Stimulated activated CD4-positive, alpha-beta T cell treated with anti-CD3 and anti-CD28 coated beads, Interleukin-2, amount 100 ng/mL, for 4 hours (primary cell): ENCODE results near the gene LCN12.

Experiments
- DNase-seq: peaks from one replicate; pipeline ENCODE4 v3.0.0-alpha.2; 2020; ENCODE audit warnings: low read depth

LCN12 gene

DNA sequence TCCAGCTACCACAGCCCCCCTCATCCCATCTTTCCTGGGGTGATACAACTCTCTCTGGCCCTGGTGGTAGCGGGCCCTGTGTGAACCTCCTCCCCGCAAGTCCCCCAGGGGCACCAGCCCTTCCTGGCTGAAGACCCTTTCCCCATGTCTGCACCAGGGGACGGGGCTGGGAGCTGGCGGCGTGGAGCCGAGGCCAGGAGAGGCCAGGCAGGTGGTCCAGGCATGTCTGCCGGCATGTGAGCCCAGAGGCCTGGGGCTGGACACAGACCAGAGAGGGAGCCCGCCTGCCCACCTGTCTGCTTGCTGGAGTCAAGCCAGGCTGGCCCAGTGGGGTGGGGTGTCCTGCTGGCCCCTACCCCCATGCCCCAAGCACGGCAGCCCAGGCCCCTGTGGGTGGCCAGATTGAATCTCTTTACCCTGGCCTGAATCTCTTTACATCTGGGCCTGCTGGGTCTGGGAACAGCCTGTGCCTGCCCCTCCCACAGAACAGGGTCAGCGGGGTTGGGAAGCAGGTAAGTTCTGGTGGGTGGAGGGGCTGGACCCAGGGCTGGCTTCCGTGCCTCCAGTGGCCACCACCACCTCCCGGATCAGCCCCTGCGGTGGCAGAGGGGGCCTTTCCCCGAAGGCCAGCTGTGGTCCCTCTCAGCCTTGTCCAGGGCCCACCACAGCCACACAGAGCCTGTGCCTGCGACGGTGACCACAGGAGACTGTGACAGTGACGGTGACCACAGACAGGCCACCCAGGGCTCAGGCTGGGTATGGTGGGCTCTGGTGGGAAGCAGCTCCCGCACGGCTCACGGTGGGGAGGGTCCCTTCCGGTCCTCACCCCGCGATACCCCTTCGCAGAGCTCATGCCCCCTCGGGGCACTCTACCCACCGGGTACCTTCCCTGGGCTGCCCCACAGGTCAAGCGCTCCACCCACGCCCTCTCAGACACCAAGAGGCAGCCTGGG, 7.1 kb downstream of the LCN12 start:
- DNase-seq: no peak

DNA sequence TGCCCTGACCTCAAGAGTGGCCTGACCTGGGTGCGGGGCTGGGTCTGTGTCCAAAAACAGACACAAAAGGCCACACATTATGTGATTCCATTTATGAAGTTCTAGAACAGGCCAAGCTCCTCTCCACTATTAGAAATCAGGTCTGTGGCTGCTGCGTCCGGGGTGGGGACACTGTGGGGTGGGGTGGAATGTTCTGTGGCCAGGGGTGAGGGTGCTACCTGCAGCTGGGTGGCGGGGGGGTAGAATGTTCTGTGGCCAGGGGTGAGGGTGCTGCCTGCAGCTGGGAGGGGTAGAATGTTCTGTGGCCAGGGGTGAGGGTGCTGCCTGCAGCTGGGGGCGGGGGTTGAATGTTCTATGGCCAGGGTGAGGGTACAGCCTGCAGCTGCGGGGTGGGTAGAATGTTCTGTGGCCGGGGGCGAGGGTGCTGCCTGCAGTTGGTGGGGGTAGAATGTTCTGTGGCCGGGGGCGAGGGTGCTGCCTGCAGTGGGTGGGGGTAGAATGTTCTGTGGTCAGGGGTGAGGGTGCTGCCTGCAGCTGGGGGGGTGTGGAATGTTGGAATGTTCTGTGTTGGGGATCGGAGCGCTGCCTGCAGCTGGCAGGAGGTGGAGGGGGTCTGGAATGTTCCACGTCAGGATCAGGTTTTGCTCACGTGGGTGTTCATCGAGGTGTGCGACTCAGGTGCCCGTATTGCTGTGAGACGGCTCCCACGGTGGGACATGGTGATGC, 8.3 kb downstream of the LCN12 start:
- no peak for DNase-seq

DNA sequence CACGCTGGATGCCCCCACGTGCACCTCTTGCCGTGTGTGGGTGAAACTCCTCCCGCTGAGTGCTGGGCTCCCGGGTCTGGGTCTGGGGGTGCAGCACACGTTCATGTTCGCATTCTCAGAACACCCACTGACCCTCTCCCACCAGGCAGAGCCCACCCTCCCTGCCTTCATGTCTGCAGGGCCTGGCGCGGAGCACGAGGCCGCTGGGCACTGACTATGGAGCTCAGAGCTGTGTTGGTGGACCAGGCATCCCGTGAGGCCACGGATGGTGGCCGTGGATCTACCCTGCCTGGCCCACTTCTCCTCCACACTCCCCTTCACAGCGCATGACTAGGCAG, 8.8 kb downstream of the LCN12 start:
- no peak for DNase-seq

DNA sequence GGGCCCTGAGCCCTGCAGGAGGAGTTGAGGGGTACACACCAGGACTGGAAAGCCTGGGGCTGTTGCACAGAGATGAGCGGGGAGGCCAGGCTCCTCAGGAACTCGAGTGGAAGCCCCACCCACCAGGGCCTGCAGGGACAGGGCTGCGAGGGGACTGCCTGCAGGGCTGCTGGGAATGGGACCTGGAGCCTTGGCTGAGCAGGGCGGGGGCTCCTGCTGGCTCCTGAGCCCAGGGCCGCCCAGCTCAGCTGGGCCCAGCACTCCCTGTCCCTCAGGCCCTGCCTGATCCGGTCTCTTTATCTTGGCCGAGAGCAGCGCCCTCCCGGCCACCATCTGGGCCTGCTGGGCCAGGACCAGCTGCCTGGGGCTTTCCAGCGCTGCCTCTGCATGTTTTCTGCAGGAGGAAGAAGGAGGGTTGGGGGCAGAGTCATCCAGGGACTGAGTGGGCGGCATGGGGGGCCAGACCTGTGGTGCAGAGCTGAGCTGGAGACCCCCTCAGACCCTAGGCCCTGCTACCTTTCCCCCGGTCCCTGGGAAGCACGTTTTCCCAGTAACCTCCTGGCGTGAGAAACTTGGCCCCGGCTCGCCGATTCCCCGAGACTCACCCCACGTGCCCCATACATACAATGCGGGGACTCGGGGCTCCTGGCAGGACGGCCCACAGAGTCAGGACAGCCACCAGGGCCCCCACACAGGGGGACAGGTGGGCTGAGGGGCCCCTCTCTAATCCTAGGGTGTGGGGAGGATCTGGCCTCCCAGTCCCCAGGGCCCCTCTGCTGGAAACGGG, 9.4 kb downstream of the LCN12 start:
- DNase-seq: no peak

DNA sequence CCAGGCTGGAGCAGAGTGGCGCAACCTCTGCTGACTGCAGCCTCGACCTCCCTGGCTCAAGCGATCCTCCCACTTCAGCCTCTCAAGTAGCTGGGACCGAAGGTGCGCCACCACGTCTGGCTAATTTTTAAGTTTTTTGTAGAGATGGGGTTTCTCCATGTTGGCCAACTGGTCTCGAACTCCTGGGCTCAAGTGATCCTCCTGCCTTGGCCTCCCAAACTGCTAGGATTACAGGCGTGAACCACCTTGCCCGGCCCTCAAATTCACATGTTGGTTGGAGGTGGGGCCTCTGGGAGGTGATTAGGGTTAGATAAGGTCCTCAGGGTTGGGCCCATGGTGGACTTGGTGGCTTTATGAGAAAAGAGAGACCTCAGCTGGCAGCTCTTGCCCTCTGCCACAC, 10.1 kb downstream of the LCN12 start:
- DNase-seq: no peak

DNA sequence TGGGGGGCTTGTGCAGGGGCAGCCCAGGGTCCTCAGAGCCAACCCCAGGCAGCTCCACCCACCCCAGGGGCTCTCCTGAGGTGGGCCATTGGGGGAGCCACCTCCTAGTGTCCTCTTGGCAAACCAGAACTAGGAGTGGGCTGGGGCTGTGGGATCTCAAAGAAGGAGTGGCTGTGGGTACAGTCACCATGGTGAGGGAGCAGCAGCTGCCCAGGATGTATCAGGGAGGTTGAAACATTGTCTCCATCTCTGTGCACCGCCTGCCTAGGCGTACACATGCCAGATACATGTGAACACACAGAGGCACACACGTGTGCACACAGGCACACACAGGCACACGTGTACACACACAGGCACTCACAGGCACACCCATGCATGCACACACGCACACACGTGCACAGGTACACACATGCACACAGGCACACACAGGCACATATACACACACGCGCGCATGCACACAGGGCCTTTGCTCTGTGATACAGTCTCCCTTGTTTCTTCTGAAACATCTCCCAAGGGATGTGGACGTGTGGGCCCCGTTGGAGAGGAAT, 10.7 kb downstream of the LCN12 start:
- no peak for DNase-seq

DNA sequence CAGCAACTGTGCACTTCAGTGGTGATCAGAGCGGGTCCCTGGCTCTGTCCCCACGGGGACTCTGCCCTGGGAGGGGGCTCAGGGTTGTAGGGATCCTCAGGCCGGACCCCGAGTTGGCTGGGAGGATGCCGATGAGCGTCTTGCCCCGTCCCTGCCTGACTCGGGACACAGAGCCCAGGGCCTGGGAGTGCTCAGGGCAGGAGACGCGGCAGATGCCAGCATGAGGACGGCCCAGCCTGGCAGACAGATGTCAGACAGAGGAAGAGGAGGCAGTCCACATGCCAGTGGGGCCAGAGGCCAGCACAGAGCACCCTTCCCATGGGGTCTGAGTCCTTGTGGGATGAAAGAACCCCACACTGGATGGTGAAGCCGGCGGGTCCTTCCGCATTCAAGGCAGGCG, 11.3 kb downstream of the LCN12 start:
- no peak for DNase-seq

DNA sequence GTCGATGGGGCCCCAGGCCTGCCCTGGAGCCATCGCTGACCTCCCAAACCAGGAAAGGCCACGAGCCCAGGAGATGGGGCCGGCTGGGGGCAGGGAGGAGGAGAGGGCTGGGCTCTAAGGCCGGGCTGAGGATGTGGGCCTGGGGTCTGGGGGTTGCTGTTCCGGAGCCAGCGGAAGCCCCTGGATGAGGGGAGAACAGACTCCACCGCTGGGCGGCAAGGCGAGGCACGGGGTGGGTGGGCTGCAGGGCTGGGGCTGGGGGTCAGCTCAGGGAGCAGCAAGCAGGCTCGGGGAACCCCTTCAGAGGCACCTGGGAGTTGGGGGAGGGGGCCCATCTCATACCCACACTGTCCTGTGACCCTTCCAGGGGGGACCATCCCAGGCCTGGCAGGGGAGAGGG, 11.7 kb downstream of the LCN12 start:
- no peak for DNase-seq

DNA sequence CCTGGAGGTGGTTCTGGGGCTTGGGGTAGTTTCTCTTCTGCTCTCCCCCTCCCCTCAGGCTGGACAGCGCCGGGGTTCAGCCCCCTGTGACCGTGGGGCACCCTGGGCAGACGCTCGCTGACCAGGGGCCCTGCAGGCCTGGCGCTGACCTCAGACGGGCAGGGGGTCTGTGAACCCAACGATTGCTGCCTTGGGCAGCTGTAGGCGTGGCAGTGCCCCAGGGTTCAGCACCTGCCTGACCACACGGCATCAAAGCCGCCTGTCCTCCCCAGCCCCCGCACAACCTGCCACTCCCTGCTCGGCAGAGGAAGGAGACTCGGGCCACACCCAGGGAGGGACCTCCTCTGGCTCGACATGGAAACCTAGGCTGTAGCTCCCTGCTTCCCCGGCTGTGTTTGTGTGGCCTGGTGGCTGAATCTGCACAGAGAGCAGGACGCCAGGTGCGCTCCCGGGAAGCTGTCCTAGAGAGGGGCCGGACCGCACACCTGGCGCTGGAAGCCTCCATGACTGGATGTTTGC, 12.2 kb downstream of the LCN12 start:
- DNase-seq: no peak

DNA sequence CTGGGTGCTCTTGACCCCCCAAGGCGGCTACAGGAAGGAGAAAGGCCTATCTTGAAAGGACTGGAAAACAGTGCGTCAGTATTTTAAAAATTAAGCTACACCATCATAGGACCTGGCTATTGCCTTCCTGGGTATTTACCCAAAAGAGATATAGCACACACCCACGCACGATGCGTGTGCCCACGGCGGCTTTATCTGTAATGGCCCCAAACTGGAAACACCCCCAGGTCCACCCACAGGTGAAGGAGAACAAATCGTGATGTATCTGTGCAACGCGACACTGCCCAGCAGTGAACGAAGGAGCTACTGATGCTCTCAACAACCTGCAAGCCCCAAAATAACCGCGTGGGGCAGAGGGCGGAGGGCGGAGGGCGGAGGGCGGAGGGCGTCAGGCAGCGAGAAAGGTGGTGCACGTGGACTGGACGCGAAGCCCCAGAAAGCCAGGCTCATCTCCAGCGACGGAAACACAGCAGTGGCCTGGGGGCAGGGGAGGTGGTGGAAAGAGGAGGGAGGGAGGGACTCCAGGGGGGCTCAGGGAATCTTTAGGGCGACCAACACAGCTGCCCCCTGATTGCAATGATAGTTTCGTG, 12.9 kb downstream of the LCN12 start:
- DNase-seq: no peak

DNA sequence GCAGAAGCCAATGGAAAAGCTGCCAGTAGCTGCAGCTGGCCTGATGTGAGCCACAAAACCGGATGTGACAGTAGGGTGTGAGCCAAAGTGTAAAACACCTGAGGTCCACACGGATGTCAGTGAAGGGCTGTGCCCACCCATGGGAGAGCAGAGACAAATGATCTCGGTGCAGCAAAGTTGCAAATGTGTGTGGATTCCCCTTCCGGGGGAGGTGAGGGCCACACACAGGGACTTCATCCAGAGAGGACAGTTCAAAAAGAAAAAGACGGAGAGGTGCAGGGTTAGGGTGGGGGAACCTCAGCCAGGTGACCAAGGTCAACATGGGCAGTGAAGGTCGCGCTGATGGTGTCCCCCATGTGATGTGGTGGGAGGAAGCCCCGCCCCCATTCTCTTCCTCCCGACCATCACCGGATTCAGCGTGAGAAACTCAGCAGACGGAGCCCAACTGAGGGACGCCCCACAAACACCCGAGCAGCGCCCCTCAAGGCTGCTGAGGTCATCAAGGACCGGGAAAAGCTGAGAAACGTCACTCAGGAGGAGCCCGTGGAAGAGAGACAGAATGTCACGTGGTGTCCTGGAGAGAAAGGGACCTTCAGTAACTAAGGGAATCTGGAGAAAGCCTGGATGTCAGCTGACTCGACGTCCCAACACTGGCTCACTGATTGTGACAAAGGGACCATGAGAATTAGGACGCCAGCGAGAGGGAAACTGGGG, 13.9 kb downstream of the LCN12 start:
- DNase-seq: no peak

DNA sequence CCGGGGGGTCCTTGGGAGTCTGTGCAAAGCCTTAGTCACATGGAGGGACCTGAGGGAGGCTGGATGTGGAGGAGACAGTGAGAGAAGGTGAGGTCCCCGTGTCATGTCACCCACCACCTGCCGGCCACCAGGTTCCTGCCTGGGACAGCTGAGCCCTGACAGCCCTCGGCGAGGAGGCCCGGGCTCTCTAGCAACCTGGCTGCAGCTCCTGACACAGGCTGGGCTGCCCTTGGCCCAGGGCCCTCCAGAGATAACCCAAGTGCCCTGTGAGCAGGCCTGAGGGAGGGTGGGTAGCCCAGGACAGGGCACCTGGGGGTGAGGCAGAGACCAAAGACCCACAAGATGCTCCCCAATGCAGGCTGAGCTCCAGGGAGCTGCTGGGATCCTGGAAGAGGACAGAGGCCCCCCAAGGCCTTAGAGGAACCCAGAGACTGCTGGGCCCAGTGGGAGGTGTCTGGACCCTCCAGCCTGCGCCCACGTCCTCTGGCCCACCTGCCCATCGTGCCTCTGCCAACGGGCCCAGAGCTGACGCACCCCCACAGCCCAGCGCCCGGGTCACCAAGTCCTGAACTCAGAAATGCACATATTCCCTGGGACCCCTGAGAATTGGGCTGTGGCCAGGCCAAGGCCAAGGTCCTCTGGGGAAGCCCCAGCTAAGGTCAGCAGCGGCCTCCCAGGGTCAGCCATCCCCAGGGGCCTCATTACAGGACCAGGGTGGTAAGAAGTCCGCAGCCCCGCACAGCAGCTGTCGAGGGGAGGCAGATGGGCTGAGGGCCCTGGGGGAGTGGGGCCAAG, 16.5 kb downstream of the LCN12 start:
- no peak for DNase-seq

DNA sequence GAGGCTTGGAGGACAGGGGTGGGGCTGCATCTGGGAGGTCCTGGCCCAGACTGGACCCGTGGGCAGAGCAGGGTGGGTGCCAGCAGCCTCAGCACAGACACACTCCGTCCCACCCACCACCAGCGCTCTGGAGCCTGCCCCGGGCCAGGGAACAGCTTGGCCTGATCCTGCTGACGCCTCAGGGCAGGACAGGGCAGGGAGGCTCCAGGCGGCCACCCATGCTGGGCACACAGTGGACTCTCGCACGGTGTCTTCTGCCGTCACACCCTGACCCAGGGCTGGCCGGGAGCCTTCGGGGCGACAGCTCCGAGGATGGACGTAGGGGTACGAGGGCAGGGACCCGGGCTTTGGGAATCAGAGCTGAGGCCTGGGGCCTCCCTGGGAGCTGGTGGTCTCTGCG, 17.1 kb downstream of the LCN12 start:
- DNase-seq: no peak

DNA sequence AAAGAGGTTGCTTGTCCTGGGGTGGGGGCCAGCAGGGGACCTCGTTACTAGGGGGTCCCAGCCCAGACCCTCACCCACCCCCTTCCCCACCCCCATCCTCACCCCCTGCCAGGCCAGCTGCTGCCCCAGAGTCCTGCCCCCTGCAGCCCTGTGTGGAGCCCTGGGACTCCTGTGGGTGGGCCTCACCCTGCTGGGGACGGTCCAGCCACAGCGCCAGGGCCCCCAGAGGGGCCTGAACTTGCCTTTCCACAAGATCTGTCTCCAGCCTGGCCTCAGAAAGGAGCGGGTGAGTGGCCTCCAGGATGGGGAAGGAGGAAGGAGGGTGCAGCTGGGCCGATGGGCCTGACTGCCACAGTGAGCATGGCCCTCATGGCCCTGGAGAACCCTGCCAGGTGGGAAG, 17.7 kb downstream of the LCN12 start:
- no peak for DNase-seq

DNA sequence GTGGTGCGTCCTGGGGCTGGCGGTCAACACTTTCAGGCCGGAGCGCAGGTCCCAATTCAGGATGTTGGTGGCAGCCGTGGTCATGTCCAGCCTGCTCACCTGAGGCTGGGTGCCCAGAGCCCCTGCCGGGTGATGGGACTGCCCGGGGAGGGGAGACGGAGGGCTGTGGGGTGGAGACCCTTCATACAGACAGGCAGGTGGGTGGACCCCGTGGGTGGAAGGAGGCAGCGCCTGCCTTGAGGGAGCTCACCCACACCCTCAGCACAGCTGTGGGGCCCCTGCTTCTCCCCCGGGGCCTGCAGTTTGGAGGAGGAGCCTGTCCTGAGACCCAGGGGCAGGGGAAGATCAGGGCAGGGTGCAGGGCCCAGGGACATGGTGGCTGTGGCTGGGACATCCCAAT, 18.3 kb downstream of the LCN12 start:
- DNase-seq: no peak

DNA sequence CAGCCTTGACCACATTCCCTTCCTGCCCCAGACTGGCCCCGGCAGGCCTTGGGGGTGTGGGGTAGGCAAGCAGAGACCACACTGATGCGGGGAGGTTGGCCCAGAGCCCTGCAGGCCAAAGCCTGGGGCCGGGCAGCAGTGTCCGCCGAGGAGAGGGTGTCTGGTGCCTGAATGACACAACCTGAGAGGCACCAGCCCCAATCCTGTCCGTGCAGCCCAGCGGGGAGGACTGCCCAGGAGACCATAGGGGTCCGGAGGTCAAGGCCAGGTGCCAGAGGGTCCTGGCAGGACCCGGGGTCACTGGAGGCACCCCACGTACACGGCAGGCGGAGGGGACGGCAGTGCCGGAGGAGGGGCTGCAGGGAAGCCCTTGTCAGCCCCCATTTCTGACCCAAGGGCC, 19.7 kb downstream of the LCN12 start:
- no peak for DNase-seq

DNA sequence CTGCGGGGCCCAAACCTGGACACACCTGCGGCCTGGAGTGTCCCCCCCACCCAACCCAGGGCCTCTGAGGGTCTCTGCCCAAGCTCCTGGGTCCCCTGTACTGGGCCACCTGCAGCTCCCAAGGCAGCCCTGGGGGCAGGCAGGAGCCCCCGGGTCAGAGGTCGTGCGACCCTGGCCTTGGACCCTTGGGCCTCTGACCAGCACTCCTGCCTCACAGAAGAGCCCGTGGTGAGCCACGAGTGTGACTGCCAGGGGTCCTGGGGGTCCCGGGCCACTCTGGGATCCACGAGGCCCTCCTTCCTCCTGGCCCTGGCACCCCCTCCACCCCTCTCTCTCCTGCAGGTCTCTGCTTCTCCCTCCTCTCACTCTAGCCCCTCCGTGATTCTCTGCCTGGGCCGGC, 20.3 kb downstream of the LCN12 start:
- no peak for DNase-seq

DNA sequence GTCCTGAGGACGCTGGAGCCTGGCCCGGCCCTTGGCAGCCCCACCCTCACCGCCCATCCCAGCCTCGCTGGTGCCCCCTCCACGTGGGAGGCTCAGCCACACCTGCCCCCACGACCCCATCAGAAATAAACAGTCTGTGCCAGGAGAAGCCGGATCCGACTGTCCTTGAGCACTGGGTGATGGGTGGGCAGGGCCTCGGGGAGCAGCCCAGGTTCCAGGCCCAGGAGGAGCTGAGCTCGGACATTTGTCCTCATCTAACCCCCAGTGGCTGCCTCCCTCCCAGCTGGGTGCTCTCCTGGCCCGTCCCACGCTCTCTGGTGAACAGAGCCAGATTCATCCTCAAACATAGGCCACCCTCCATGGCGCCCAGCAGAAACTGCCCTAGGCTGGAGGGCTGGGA, 20.7 kb downstream of the LCN12 start:
- DNase-seq: no peak

DNA sequence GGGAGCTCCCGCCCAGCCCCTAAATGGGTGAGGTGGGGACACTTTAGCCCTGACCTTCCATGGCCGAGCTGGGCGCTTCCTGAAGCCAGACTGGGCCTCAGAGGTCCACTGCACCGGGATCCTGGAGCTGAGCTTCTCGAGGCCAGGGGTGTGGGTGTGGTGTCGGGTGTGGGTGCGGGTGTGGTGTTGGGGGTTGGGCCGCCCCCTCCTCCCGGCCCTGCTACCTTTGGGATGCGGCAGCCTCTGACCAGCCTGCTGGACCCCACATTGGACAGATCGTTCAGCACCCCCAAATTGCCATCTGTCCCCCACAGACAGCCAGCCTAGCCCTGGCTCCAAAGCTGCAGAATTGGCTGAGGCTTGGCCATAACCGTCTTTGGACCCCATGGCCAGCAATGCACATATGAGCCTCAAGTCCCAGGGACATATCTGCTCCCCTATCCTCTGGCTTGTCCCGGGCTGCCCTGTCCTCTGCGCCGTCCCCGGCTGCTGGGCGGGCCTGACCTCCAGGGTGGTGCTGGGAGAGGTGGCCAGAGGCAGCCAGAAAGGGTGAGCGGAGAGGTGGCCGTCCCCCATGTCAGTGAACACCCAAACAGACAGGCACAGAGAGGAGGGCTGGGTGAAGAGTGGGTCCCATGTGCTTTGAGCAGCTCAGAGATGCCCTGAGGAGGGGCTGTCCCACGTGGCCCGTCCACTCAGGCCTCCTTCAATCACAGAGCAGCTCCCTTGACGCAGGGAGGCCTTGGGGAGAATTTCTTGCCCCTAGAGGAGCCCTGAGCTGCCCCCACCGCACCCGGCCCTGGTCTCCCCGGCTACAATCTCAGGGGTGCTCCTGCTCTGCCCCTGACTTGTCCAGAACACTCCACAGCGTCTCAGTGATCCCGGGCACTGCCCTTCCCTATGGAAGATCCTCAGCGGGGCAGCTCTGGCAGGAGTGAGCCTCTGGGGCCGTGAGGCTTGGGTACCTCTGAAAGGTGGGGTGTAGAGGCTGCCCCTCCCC, 21.8 kb downstream of the LCN12 start:
- no peak for DNase-seq
